ENCODE measurements around the gene MAP1B. TPM values are rescaled to one million over a fixed set of nuclear protein-coding genes. Genes with fewer than 3 reads are reported as not detected.

MAP1B gene
- total RNA-seq, 1 experiment from 2014 or later: 135 TPM

GRCh38 chr5:72067682-72068470, 39.4 kb upstream of the MAP1B start:
- no peaks in the 10 kb centered on the region for H3K36me3 ChIP-seq (ENCODE audit: insufficient read depth, low read length, poor library complexity, severe bottlenecking)
- no peak overlapping the region for H3K4me3 ChIP-seq (ENCODE audit: low read depth, low read length, poor library complexity, severe bottlenecking)
- DNase-seq (ENCODE audit: low spot score): no peak
- POLR2A ChIA-PET (ENCODE audit: low non-redundant PET): no interaction called here
- H3K27ac ChIP-seq (ENCODE audit: low read depth, low read length, poor library complexity, severe bottlenecking): no peak overlapping the region
- CTCF ChIA-PET: no interaction called here
- no peaks in the 10 kb centered on the region for H3K4me1 ChIP-seq (ENCODE audit: insufficient read depth, low read length, poor library complexity, severe bottlenecking)
- intact Hi-C loops (cut with micrococcal nuclease; ENCODE audit: unreplicated experiment): no loop called here
- no peaks in the 10 kb centered on the region for H3K9me3 ChIP-seq (ENCODE audit: low read depth, low read length, poor library complexity, severe bottlenecking)
- TF ChIP-seq CTCF (conservative IDR thresholded peaks at IDR 0.05; ENCODE audit: low read depth, low read length) (no peak), EZH2 (IDR thresholded peaks at IDR 0.05; ENCODE audit: borderline replicate concordance, low read depth, low read length, poor library complexity, severe bottlenecking) (no peak)
- peaks cover 15% of the 10 kb centered on the region for H3K27me3 ChIP-seq (replicated peaks; ENCODE audit: insufficient read depth, low read depth, low read length, poor library complexity)
- no TSS peak for BruUV-seq (replicated peaks)

GRCh38 chr5:72070529-72070928, 36.7 kb upstream of the MAP1B start:
- intact Hi-C loops (cut with micrococcal nuclease; ENCODE audit: unreplicated experiment): no loop called here
- POLR2A ChIA-PET (ENCODE audit: low non-redundant PET): no interaction called here
- no TSS peak for BruUV-seq (replicated peaks)
- no peak overlapping the region for H3K27ac ChIP-seq (ENCODE audit: low read depth, low read length, poor library complexity, severe bottlenecking)
- no peaks in the 10 kb centered on the region for H3K4me1 ChIP-seq (ENCODE audit: insufficient read depth, low read length, poor library complexity, severe bottlenecking)
- no peaks in the 10 kb centered on the region for H3K9me3 ChIP-seq (ENCODE audit: low read depth, low read length, poor library complexity, severe bottlenecking)
- H3K36me3 ChIP-seq (ENCODE audit: insufficient read depth, low read length, poor library complexity, severe bottlenecking): no peaks in the 10 kb centered on the region
- no peak for DNase-seq (ENCODE audit: low spot score)
- CTCF ChIA-PET: no interaction called here
- TF ChIP-seq EZH2 (IDR thresholded peaks at IDR 0.05; ENCODE audit: borderline replicate concordance, low read depth, low read length, poor library complexity, severe bottlenecking): no peak
- TF ChIP-seq CTCF (conservative IDR thresholded peaks at IDR 0.05; ENCODE audit: low read depth, low read length): no peak
- no peak overlapping the region for H3K4me3 ChIP-seq (ENCODE audit: low read depth, low read length, poor library complexity, severe bottlenecking)
- H3K27me3 ChIP-seq (replicated peaks; ENCODE audit: insufficient read depth, low read depth, low read length, poor library complexity): peaks cover 12% of the 10 kb centered on the region

GRCh38 chr5:72071906-72072305, 35.4 kb upstream of the MAP1B start:
- ChIA-PET POLR2A (ENCODE audit: low non-redundant PET) (no interaction called here), CTCF (no interaction called here)
- no TSS peak for BruUV-seq (replicated peaks)
- H3K4me1 ChIP-seq (ENCODE audit: insufficient read depth, low read length, poor library complexity, severe bottlenecking): no peaks in the 10 kb centered on the region
- H3K27ac ChIP-seq (ENCODE audit: low read depth, low read length, poor library complexity, severe bottlenecking): no peak overlapping the region
- H3K4me3 ChIP-seq (ENCODE audit: low read depth, low read length, poor library complexity, severe bottlenecking): no peak overlapping the region
- peaks cover 9% of the 10 kb centered on the region for H3K27me3 ChIP-seq (replicated peaks; ENCODE audit: insufficient read depth, low read depth, low read length, poor library complexity)
- H3K9me3 ChIP-seq (ENCODE audit: low read depth, low read length, poor library complexity, severe bottlenecking): no peaks in the 10 kb centered on the region
- DNase-seq (ENCODE audit: low spot score): no peak
- TF ChIP-seq CTCF (conservative IDR thresholded peaks at IDR 0.05; ENCODE audit: low read depth, low read length): no peak
- intact Hi-C loops (cut with micrococcal nuclease; ENCODE audit: unreplicated experiment): no loop called here
- H3K36me3 ChIP-seq (ENCODE audit: insufficient read depth, low read length, poor library complexity, severe bottlenecking): no peaks in the 10 kb centered on the region
